Measurements from ENCODE around the gene PLA2G4D. TPM values are rescaled to one million over a fixed set of nuclear protein-coding genes. Genes with fewer than 3 reads are reported as not detected.

The PLA2G4D gene
- total and polyA plus RNA-seq, 10 of the 15 experiments (the other 5 are each of a cell fraction or from before 2014, with no cell fraction given) = 0.03 TPM; not detected in 9

GRCh38 chr15:42035435-42035761, 59.0 kb downstream of the PLA2G4D start (continued):
- TF ChIP-seq BCL3 (IDR thresholded peaks at IDR 0.05; ENCODE audit: borderline replicate concordance, insufficient read depth, low read depth, low read length, poor library complexity, severe bottlenecking) (no peak), EGR1 (IDR thresholded peaks at IDR 0.05; ENCODE audit: borderline replicate concordance in 1 of 2, low read depth in 2 of 2, low read length in 2 of 2) (no peak), TCF3 (IDR thresholded peaks at IDR 0.05; ENCODE audit: borderline replicate concordance, insufficient read depth, low read depth, low read length) (no peak), ESRRA (IDR thresholded peaks at IDR 0.05; ENCODE audit: low read length) (no peak), KAT2A (conservative IDR thresholded peaks at IDR 0.05; ENCODE audit: control insufficient read depth, low read depth, low read length) (no peak), GATAD2B (conservative IDR thresholded peaks at IDR 0.05; ENCODE audit: low read depth) (no peak), ZNF687 (IDR thresholded peaks at IDR 0.05) (peak; percentile 36; the same call in 1 of the 2 replicates), POU2F2 (IDR thresholded peaks at IDR 0.05; ENCODE audit: borderline replicate concordance, low read depth, low read length) (peak; percentile 98), NFXL1 (IDR thresholded peaks at IDR 0.05; ENCODE audit: borderline replicate concordance) (no peak), SMARCA5 (IDR thresholded peaks at IDR 0.05) (no peak), ZNF207 (IDR thresholded peaks at IDR 0.05; ENCODE audit: borderline replicate concordance) (no peak), STAT3 (IDR thresholded peaks at IDR 0.05; ENCODE audit: low read depth, low read length) (no peak), SREBF2 (IDR thresholded peaks at IDR 0.05; ENCODE audit: low read length) (no peak), FOXK2 (IDR thresholded peaks at IDR 0.05) (no peak)
- TF ChIP-seq, protein P1, sequence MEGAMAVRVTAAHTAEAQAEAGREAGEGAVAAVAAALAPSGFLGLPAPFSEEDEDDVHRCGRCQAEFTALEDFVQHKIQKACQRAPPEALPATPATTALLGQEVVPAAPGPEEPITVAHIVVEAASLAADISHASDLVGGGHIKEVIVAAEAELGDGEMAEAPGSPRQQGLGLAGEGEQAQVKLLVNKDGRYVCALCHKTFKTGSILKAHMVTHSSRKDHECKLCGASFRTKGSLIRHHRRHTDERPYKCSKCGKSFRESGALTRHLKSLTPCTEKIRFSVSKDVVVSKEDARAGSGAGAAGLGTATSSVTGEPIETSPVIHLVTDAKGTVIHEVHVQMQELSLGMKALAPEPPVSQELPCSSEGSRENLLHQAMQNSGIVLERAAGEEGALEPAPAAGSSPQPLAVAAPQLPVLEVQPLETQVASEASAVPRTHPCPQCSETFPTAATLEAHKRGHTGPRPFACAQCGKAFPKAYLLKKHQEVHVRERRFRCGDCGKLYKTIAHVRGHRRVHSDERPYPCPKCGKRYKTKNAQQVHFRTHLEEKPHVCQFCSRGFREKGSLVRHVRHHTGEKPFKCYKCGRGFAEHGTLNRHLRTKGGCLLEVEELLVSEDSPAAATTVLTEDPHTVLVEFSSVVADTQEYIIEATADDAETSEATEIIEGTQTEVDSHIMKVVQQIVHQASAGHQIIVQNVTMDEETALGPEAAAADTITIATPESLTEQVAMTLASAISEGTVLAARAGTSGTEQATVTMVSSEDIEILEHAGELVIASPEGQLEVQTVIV (IDR thresholded peaks at IDR 0.05; ENCODE audit: borderline replicate concordance, partially characterized antibody) = no peak
- TF ChIP-seq, protein P2, sequence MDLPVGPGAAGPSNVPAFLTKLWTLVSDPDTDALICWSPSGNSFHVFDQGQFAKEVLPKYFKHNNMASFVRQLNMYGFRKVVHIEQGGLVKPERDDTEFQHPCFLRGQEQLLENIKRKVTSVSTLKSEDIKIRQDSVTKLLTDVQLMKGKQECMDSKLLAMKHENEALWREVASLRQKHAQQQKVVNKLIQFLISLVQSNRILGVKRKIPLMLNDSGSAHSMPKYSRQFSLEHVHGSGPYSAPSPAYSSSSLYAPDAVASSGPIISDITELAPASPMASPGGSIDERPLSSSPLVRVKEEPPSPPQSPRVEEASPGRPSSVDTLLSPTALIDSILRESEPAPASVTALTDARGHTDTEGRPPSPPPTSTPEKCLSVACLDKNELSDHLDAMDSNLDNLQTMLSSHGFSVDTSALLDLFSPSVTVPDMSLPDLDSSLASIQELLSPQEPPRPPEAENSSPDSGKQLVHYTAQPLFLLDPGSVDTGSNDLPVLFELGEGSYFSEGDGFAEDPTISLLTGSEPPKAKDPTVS (IDR thresholded peaks at IDR 0.05; ENCODE audit: low read depth, low read length) = no peak
- TF ChIP-seq, protein P3, sequence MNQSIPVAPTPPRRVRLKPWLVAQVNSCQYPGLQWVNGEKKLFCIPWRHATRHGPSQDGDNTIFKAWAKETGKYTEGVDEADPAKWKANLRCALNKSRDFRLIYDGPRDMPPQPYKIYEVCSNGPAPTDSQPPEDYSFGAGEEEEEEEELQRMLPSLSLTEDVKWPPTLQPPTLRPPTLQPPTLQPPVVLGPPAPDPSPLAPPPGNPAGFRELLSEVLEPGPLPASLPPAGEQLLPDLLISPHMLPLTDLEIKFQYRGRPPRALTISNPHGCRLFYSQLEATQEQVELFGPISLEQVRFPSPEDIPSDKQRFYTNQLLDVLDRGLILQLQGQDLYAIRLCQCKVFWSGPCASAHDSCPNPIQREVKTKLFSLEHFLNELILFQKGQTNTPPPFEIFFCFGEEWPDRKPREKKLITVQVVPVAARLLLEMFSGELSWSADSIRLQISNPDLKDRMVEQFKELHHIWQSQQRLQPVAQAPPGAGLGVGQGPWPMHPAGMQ (IDR thresholded peaks at IDR 0.05; ENCODE audit: borderline replicate concordance) = no peak
- TF ChIP-seq, protein P4, sequence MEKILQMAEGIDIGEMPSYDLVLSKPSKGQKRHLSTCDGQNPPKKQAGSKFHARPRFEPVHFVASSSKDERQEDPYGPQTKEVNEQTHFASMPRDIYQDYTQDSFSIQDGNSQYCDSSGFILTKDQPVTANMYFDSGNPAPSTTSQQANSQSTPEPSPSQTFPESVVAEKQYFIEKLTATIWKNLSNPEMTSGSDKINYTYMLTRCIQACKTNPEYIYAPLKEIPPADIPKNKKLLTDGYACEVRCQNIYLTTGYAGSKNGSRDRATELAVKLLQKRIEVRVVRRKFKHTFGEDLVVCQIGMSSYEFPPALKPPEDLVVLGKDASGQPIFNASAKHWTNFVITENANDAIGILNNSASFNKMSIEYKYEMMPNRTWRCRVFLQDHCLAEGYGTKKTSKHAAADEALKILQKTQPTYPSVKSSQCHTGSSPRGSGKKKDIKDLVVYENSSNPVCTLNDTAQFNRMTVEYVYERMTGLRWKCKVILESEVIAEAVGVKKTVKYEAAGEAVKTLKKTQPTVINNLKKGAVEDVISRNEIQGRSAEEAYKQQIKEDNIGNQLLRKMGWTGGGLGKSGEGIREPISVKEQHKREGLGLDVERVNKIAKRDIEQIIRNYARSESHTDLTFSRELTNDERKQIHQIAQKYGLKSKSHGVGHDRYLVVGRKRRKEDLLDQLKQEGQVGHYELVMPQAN (conservative IDR thresholded peaks at IDR 0.05) = no peak

All from GM12878 (cell line).